Large intestine (tissue), 3 donors: ENCODE data around the gene GP1BB. TPM values are rescaled to one million over a fixed set of nuclear protein-coding genes. Genes with fewer than 3 reads are reported as not detected.
A peak's percentile ranks its signal among the peaks of the same experiment; 100 is the strongest.

ENCODE experiments used
- DNase-seq, 2 donors: peaks; one replicate each; pipeline versions ENCODE4 v3.0.0 to v3.0.0-alpha.2; 2013
- H3K27ac ChIP-seq: one replicate; pipeline ENCODE4 v1.5.1; 2013; ENCODE audit warnings: low read length
- H3K27me3 ChIP-seq: 2 replicates; pipeline ENCODE4 v1.6.1; 2013; ENCODE audit warnings: low read length; ENCODE audit not compliant: control insufficient read depth, insufficient read depth
- H3K36me3 ChIP-seq: 2 replicates; pipeline ENCODE4 v1.6.1; 2013; ENCODE audit warnings: low read length; ENCODE audit not compliant: control insufficient read depth, insufficient read depth
- H3K4me1 ChIP-seq: one replicate; pipeline ENCODE4 v1.6.1; 2013; ENCODE audit warnings: low read length; ENCODE audit not compliant: control insufficient read depth, insufficient read depth
- H3K4me3 ChIP-seq: one replicate; pipeline ENCODE4 v1.5.1; 2013; ENCODE audit warnings: low read length
- H3K9me3 ChIP-seq: one replicate; pipeline ENCODE4 v1.6.1; 2013; ENCODE audit warnings: mild to moderate bottlenecking, low read depth, low read length, moderate library complexity; ENCODE audit not compliant: control insufficient read depth
- WGBS: methylation state at CpG from one replicate; pipeline ENCODE4 v1.1.5; 2013; ENCODE audit warnings: low lambda C conversion rate; ENCODE audit not compliant: insufficient coverage; 5-methylcytosine and 5-hydroxymethylcytosine counted together
- polyA plus RNA-seq: library from polyadenylated mRNA; unstranded; fragments of 120-200 nt; gene quantifications from one replicate; pipeline ENCODE4 v1.2.1, GENCODE V29; 2013

Gene GP1BB
- polyA plus RNA-seq, 1 donor = 4.4 TPM

DNA sequence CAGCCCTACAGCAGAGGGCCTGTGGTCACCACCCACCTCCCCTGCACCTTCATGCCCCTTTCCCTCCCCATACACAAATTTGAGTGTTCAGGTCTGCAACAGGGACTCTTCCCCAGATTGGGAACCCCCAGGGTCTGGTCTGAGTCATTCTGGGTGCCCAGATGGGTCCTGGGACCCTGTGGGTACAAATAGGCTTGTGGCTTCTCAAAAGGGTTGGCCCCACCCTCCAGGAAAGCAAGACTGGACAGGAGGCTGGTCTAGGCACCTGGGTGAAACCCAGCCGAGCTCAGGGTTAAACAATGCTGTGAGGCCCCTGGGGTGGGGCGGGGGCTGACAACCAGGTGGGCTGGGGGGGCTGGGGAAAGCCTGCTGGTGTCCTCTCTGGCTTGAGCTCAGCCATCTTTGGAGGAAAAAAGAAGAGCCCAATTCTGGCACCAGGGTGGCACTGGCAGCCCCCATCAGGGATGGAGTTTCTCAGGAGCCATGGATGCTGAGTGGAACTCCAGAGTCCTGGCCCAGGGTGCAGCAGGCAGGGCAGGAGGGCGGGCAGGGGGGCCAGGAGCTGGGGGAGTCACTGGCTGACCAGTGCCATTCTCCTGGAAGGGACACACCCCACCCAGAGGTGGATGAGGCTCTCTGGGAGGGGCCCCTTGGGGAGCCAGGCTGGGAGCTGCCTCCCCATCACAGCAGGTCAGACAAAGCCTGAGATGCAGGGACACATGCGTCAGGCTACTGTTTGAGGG lies 8.0 kb upstream of the GP1BB start:
- Histone ChIP-seq H3K4me1 (peaks cover 9% of the 10 kb centered on the region), H3K27ac (no peak overlapping the region), H3K27me3 (peaks cover 46% of the 10 kb centered on the region), H3K9me3 (no peaks in the 10 kb centered on the region), H3K36me3 (no peaks in the 10 kb centered on the region), H3K4me3 (peak overlapping the region; percentile 35)
- WGBS = no CpG with 5 or more reads among the region's 4 CpGs
- DNase-seq = no peak

- WGBS = no CpG with 5 or more reads among the region's 11 CpGs
- Histone ChIP-seq H3K4me1 (peaks cover 9% of the 10 kb centered on the region), H3K27ac (no peak overlapping the region), H3K27me3 (peaks cover 55% of the 10 kb centered on the region), H3K4me3 (no peak overlapping the region), H3K9me3 (no peaks in the 10 kb centered on the region), H3K36me3 (no peaks in the 10 kb centered on the region)
- no peak for DNase-seq
Observed at GRCh38 chr22:19716041-19716828, 7.1 kb upstream of the GP1BB start.

DNA sequence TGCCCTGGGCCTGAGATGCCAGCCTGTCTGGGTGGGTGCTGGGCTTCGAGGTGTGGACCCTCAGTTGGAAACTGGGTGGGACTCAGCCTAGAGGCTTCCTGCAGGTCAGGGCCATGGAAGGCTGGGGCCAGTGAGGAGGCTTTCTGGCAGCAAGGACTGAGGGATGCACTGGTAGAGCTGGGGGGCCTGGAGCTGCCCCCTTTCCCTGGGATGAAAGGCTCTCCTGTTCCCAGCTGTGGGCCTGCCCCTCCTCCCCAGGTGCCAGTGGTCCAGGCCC lies 6.6 kb upstream of the GP1BB start:
- no peak overlapping the region for H3K27ac ChIP-seq
- H3K4me3 ChIP-seq = no peak overlapping the region
- WGBS = no CpG with 5 or more reads among the region's 1 CpG
- no peak for DNase-seq
- no peaks in the 10 kb centered on the region for H3K9me3 ChIP-seq
- H3K27me3 ChIP-seq = peaks cover 60% of the 10 kb centered on the region
- H3K36me3 ChIP-seq = peaks cover 3% of the 10 kb centered on the region
- H3K4me1 ChIP-seq = peaks cover 9% of the 10 kb centered on the region

DNA sequence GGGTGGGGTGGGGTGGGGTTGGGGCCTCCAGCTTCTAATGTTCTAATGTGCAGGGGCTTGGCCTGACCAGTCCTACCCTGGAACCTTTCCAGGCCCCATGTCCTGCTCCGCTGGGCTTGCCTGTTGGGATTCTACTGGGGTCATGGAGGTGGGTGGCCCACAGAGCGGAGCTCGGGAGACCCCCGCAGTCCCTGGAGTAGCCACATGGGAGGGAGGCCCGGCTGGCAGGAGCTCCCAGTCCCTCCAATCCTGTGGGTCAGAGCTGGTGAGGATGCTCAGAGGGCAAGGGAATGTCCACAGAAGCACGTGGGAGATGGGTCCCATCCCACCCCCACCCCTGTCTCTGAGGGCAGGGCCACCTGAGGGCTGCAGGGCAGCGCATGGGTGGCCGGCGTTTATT lies 6.2 kb upstream of the GP1BB start:
- Histone ChIP-seq H3K36me3 (peaks cover 3% of the 10 kb centered on the region), H3K27me3 (peaks cover 64% of the 10 kb centered on the region), H3K9me3 (no peaks in the 10 kb centered on the region), H3K27ac (no peak overlapping the region), H3K4me3 (no peak overlapping the region), H3K4me1 (peaks cover 11% of the 10 kb centered on the region)
- no CpG with 5 or more reads among the region's 9 CpGs for WGBS
- no peak for DNase-seq

- Histone ChIP-seq H3K27ac (no peak overlapping the region), H3K36me3 (peaks cover 3% of the 10 kb centered on the region), H3K9me3 (peaks cover 2% of the 10 kb centered on the region), H3K4me1 (peaks cover 16% of the 10 kb centered on the region), H3K4me3 (peak overlapping the region; percentile 24), H3K27me3 (peaks cover 71% of the 10 kb centered on the region)
- no CpG with 5 or more reads among the region's 96 CpGs for WGBS
- peak; percentile 58 to 65 for DNase-seq
Observed at GRCh38 chr22:19717691-19718455, 5.5 kb upstream of the GP1BB start.

- Histone ChIP-seq H3K9me3 (peaks cover 4% of the 10 kb centered on the region), H3K4me3 (peak overlapping the region; percentile 18), H3K36me3 (peaks cover 3% of the 10 kb centered on the region), H3K27me3 (peaks cover 71% of the 10 kb centered on the region), H3K27ac (no peak overlapping the region), H3K4me1 (peaks cover 19% of the 10 kb centered on the region)
- WGBS = no CpG with 5 or more reads among the region's 70 CpGs
- no peak for DNase-seq
Observed at GRCh38 chr22:19718456-19719049, 4.8 kb upstream of the GP1BB start.

GRCh38 chr22:19719050-19719482 lies 4.3 kb upstream of the GP1BB start:
- H3K4me3 ChIP-seq = no peak overlapping the region
- WGBS = no CpG with 5 or more reads among the region's 31 CpGs
- H3K27ac ChIP-seq = no peak overlapping the region
- DNase-seq = no peak
- H3K4me1 ChIP-seq = peaks cover 17% of the 10 kb centered on the region
- H3K9me3 ChIP-seq = peaks cover 4% of the 10 kb centered on the region
- peaks cover 67% of the 10 kb centered on the region for H3K27me3 ChIP-seq
- peaks cover 3% of the 10 kb centered on the region for H3K36me3 ChIP-seq

GRCh38 chr22:19719488-19720021 lies 3.8 kb upstream of the GP1BB start:
- peaks cover 17% of the 10 kb centered on the region for H3K4me1 ChIP-seq
- H3K9me3 ChIP-seq = peaks cover 4% of the 10 kb centered on the region
- no peak for DNase-seq
- H3K4me3 ChIP-seq = no peak overlapping the region
- no peak overlapping the region for H3K27ac ChIP-seq
- peaks cover 3% of the 10 kb centered on the region for H3K36me3 ChIP-seq
- H3K27me3 ChIP-seq = peaks cover 71% of the 10 kb centered on the region
- no CpG with 5 or more reads among the region's 12 CpGs for WGBS

DNA sequence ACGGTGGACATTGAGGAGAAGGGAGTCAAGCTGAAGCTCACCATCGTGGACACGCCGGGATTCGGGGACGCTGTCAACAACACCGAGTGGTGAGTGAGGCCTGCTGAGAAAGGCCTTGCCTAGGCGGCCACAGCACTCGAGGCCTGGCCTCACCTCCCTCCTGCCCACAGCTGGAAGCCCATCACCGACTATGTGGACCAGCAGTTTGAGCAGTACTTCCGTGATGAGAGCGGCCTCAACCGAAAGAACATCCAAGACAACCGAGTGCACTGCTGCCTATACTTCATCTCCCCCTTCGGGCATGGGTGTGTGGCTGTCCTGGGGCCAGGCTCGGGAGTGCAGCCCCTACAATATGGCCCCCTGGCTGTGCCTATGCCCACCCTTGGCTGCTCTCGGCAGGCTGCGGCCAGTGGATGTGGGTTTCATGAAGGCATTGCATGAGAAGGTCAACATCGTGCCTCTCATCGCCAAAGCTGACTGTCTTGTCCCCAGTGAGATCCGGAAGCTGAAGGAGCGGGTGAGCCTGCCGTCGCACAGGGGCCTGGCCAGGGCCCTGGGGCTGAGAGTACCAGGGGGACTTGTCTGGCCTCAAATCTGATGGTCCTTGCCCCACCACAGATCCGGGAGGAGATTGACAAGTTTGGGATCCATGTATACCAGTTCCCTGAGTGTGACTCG lies 3.0 kb upstream of the GP1BB start:
- H3K4me3 ChIP-seq = no peak overlapping the region

More for the DNA sequence above, 3.0 kb upstream of the GP1BB start:
- Histone ChIP-seq H3K27ac (no peak overlapping the region), H3K36me3 (peaks cover 3% of the 10 kb centered on the region), H3K27me3 (peaks cover 71% of the 10 kb centered on the region), H3K4me1 (peaks cover 17% of the 10 kb centered on the region), H3K9me3 (peaks cover 4% of the 10 kb centered on the region)
- DNase-seq = no peak
- WGBS = no CpG with 5 or more reads among the region's 26 CpGs
